Skeletal muscle tissue (tissue), 4 donors: Measurements from ENCODE around the gene GRAP2. TPM values are rescaled to one million over a fixed set of nuclear protein-coding genes. Genes with fewer than 3 reads are reported as not detected.

Source experiments
- H3K27ac ChIP-seq: one replicate; pipeline ENCODE4 v1.7.0; 2013; ENCODE audit warnings: mild to moderate bottlenecking, low read depth, low read length, inconsistent platforms
- H3K27me3 ChIP-seq, 3 donors: one replicate each; pipeline ENCODE4 v1.7.0; 2013; ENCODE audit warnings: low read length in 3 of 3; ENCODE audit not compliant: control insufficient read depth in 3 of 3, insufficient read depth in 3 of 3
- H3K36me3 ChIP-seq, 3 donors: one replicate each; pipeline ENCODE4 v1.7.0; 2013; ENCODE audit warnings: low read length in 3 of 3; ENCODE audit not compliant: control insufficient read depth in 3 of 3, insufficient read depth in 3 of 3
- H3K4me1 ChIP-seq, 3 donors: one replicate each; pipeline ENCODE4 v1.7.0; 2013; ENCODE audit warnings: low read length in 3 of 3, mild to moderate bottlenecking in 3 of 3; ENCODE audit not compliant: control insufficient read depth in 3 of 3, insufficient read depth in 3 of 3
- H3K4me3 ChIP-seq, 3 donors: one replicate each; pipeline ENCODE4 v1.7.0; 2013; ENCODE audit warnings: low read length in 3 of 3
- H3K9ac ChIP-seq, 3 donors: one replicate each; pipeline ENCODE4 v1.7.0; 2013; ENCODE audit warnings: low read length in 3 of 3, mild to moderate bottlenecking in 3 of 3, moderate library complexity in 2 of 3, low read depth in 1 of 3
- H3K9me3 ChIP-seq, 3 donors: one replicate each; pipeline ENCODE4 v1.7.0; 2013; ENCODE audit warnings: low read length in 3 of 3; ENCODE audit not compliant: control insufficient read depth in 3 of 3
- total RNA-seq: library from RNA; depleted of rRNA; stranded (reverse); fragments of >200 nt; gene quantifications from one replicate; pipeline ENCODE4 v1.2.3, GENCODE V29; 2014
- donor health status: Osteomylitis.

Gene GRAP2
- total RNA-seq, 1 donor from 2014 or later, result under 0.01 TPM

GRCh38 chr22:39932166-39932565, 31.3 kb downstream of the GRAP2 start:
- Histone ChIP-seq H3K9me3 (no peaks in the 10 kb centered on the region), H3K36me3 (no peaks in the 10 kb centered on the region), H3K27me3 (peaks cover 19 to 35% (median 24%) of the 10 kb centered on the region in 3 donors), H3K4me1 (no peaks in the 10 kb centered on the region), H3K4me3 (no peak overlapping the region), H3K27ac (no peak overlapping the region), H3K9ac (no peak overlapping the region)

- H3K36me3 ChIP-seq, result no peaks in the 10 kb centered on the region
- H3K4me3 ChIP-seq, result no peak overlapping the region
- no peak overlapping the region for H3K9ac ChIP-seq
- H3K27me3 ChIP-seq, result peaks cover 19 to 30% (median 26%) of the 10 kb centered on the region in 3 donors
- H3K9me3 ChIP-seq, result no peaks in the 10 kb centered on the region
- H3K27ac ChIP-seq, result no peak overlapping the region
- H3K4me1 ChIP-seq, result no peaks in the 10 kb centered on the region
These were observed 32.2 kb downstream of the GRAP2 start for GRCh38 chr22:39932918-39933649.

GRCh38 chr22:39933741-39934140, 32.9 kb downstream of the GRAP2 start:
- Histone ChIP-seq H3K4me3 (no peak overlapping the region), H3K36me3 (no peaks in the 10 kb centered on the region), H3K9me3 (no peaks in the 10 kb centered on the region), H3K9ac (no peak overlapping the region), H3K27me3 (peaks cover 14 to 29% (median 28%) of the 10 kb centered on the region in 3 donors), H3K27ac (no peak overlapping the region), H3K4me1 (no peaks in the 10 kb centered on the region)

GRCh38 chr22:39935116-39935515, 34.2 kb downstream of the GRAP2 start:
- Histone ChIP-seq H3K36me3 (no peaks in the 10 kb centered on the region), H3K27me3 (peaks cover 11 to 30% (median 24%) of the 10 kb centered on the region in 3 donors), H3K27ac (no peak overlapping the region), H3K4me1 (no peaks in the 10 kb centered on the region), H3K9me3 (no peaks in the 10 kb centered on the region), H3K4me3 (no peak overlapping the region), H3K9ac (no peak overlapping the region)

- Histone ChIP-seq H3K27ac (no peak overlapping the region), H3K4me1 (no peaks in the 10 kb centered on the region), H3K9ac (no peak overlapping the region), H3K27me3 (peaks cover 11 to 30% (median 21%) of the 10 kb centered on the region in 3 donors), H3K36me3 (no peaks in the 10 kb centered on the region), H3K4me3 (no peak overlapping the region), H3K9me3 (no peaks in the 10 kb centered on the region)
These were observed 34.7 kb downstream of the GRAP2 start for GRCh38 chr22:39935612-39936011.

GRCh38 chr22:39936523-39937145, 35.8 kb downstream of the GRAP2 start:
- Histone ChIP-seq H3K4me1 (no peaks in the 10 kb centered on the region), H3K9me3 (no peaks in the 10 kb centered on the region), H3K9ac (no peak overlapping the region), H3K4me3 (no peak overlapping the region), H3K27ac (no peak overlapping the region), H3K27me3 (peaks cover 11 to 25% (median 20%) of the 10 kb centered on the region in 3 donors), H3K36me3 (no peaks in the 10 kb centered on the region)

GRCh38 chr22:39937906-39938305, 37.0 kb downstream of the GRAP2 start:
- peaks cover 7 to 19% (median 16%) of the 10 kb centered on the region in 3 donors for H3K27me3 ChIP-seq
- H3K27ac ChIP-seq, result no peak overlapping the region
- H3K4me1 ChIP-seq, result no peaks in the 10 kb centered on the region
- H3K9ac ChIP-seq, result no peak overlapping the region
- H3K36me3 ChIP-seq, result no peaks in the 10 kb centered on the region
- H3K9me3 ChIP-seq, result no peaks in the 10 kb centered on the region
- H3K4me3 ChIP-seq, result no peak overlapping the region

GRCh38 chr22:39938509-39939111, 37.7 kb downstream of the GRAP2 start:
- Histone ChIP-seq H3K9ac (no peak overlapping the region), H3K36me3 (no peaks in the 10 kb centered on the region), H3K27ac (no peak overlapping the region), H3K9me3 (no peaks in the 10 kb centered on the region), H3K27me3 (peaks cover 6 to 21% (median 16%) of the 10 kb centered on the region in 3 donors), H3K4me3 (no peak overlapping the region), H3K4me1 (no peaks in the 10 kb centered on the region)

GRCh38 chr22:39939830-39940229, 38.9 kb downstream of the GRAP2 start:
- no peaks in the 10 kb centered on the region for H3K36me3 ChIP-seq
- H3K4me1 ChIP-seq, result no peaks in the 10 kb centered on the region
- H3K9me3 ChIP-seq, result no peaks in the 10 kb centered on the region
- no peak overlapping the region for H3K4me3 ChIP-seq
- peaks cover 4 to 18% (median 15%) of the 10 kb centered on the region in 3 donors for H3K27me3 ChIP-seq
- H3K27ac ChIP-seq, result no peak overlapping the region
- no peak overlapping the region for H3K9ac ChIP-seq

- Histone ChIP-seq H3K27me3 (peaks cover 3 to 18% (median 12%) of the 10 kb centered on the region in 3 donors), H3K4me3 (no peak overlapping the region), H3K4me1 (no peaks in the 10 kb centered on the region), H3K9ac (no peak overlapping the region), H3K36me3 (no peaks in the 10 kb centered on the region), H3K9me3 (no peaks in the 10 kb centered on the region), H3K27ac (no peak overlapping the region)
These were observed 39.9 kb downstream of the GRAP2 start for GRCh38 chr22:39940757-39941305.
